ENCODE results near the gene SPNS2. TPM values are rescaled to one million over a fixed set of nuclear protein-coding genes. Genes with fewer than 3 reads are reported as not detected.

The SPNS2 gene
- total RNA-seq, 4 donors from 2014 or later, result 8.7 to 72.0 (median 18.2) TPM

DNA sequence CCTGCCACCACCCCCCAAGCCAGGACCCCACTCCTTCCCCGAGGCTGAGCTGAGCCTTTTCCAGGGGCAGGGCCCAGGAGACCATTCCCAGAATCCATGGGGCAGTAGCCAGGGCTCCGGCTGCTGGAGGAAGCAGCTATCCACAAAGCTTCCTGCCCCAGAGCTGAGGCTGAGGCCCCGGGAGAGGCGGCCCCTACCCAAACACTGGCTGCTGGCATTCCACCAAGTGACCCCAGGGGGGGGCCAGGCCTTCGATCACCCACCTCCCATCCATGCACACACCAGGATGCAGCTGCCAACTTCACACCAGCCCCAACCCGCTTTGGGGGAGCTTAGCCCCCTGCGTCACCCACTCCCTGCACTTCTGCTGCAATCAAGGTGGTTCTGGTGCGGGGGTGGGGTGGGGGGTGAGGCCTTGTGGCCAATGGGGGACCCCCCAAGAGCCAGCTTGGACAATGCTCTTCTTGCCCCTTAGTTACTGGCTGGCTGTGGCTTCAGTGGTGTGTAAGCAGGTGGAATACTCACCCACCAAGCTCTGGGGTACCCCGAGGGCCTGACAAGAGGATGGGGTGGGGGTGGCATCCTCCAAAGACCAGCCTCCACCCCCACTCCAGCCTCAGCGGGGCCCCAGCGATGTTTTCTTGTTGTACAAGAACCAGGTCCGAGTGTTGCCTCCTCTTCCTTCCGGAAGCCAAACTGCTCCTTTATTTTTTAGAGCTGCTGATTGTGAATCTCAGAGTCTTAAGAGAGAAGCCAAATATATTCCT is 39.7 kb downstream of the SPNS2 start:
- Histone ChIP-seq H3K4me3 (no peak overlapping the region), H3K4me1 (peaks cover 6 to 39% (median 24%) of the 10 kb centered on the region in 4 donors), H3K27ac (peak overlapping the region in 3 of 4 donors; percentile 30 to 47 (median 35)), H3K9me3 (no peaks in the 10 kb centered on the region), H3K27me3 (peaks cover 19% of the 10 kb centered on the region), H3K36me3 (peaks cover 0 to 25% (median 10%) of the 10 kb centered on the region in 4 donors)
- no peak for DNase-seq
- WGBS, 2 donors (ENCODE audit: low coverage in 1 of 2), result 87% methylated on average over 10 of the region's 13 CpGs; no CpG with 5 or more reads in 1 of the 2 donors
- TF ChIP-seq, protein P1, sequence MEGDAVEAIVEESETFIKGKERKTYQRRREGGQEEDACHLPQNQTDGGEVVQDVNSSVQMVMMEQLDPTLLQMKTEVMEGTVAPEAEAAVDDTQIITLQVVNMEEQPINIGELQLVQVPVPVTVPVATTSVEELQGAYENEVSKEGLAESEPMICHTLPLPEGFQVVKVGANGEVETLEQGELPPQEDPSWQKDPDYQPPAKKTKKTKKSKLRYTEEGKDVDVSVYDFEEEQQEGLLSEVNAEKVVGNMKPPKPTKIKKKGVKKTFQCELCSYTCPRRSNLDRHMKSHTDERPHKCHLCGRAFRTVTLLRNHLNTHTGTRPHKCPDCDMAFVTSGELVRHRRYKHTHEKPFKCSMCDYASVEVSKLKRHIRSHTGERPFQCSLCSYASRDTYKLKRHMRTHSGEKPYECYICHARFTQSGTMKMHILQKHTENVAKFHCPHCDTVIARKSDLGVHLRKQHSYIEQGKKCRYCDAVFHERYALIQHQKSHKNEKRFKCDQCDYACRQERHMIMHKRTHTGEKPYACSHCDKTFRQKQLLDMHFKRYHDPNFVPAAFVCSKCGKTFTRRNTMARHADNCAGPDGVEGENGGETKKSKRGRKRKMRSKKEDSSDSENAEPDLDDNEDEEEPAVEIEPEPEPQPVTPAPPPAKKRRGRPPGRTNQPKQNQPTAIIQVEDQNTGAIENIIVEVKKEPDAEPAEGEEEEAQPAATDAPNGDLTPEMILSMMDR (IDR thresholded peaks at IDR 0.05), result no peak
- TF ChIP-seq POLR2AphosphoS5 (IDR thresholded peaks at IDR 0.05) (no peak), EP300 (IDR thresholded peaks at IDR 0.05; ENCODE audit: low read depth) (no peak), POLR2A (IDR thresholded peaks at IDR 0.05) (no peak)
- in situ Hi-C loops (cut with MboI; ENCODE audit: low pct_ligation_motif_present in 1 of 4, low pct_unique_long_range_greater_than_20kb in 1 of 4, low sequenced_read_pairs in 3 of 4) (no loop called here), intact Hi-C loops (cut with DNase I; ENCODE audit: low total_unique reads) (no loop called here)

DNA sequence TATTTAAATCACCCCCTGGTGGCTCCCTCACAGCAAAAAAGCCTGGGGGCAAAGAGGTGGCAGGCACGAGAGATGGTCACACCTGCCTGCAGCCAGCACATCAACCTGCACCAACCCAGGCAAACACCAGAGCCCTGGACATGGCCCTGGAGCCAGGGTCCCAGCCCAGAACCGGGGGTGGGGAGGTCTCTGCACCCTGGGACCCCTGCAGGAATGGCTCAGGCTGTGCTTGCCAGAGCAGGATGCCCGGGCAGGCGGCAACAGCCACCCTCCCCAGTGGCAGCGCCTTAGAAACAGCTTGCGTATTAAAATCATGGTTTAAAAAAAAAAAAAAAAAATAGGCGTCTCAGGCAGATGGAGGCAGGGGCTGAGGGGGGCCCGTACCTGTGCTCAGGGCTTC is 40.3 kb downstream of the SPNS2 start:
- Histone ChIP-seq H3K4me1 (peaks cover 6 to 34% (median 21%) of the 10 kb centered on the region in 4 donors), H3K27ac (no peak overlapping the region), H3K9me3 (no peaks in the 10 kb centered on the region), H3K27me3 (peaks cover 14% of the 10 kb centered on the region), H3K4me3 (no peak overlapping the region), H3K36me3 (peaks cover 0 to 25% (median 10%) of the 10 kb centered on the region in 4 donors)
- no peak for DNase-seq
- intact Hi-C loops (cut with DNase I; ENCODE audit: low total_unique reads), result no loop called here
- 85% methylated on average over 7 of the region's 8 CpGs; no CpG with 5 or more reads in 1 of the 2 donors for WGBS, 2 donors (ENCODE audit: low coverage in 1 of 2)
- in situ Hi-C loops (cut with MboI; ENCODE audit: low pct_ligation_motif_present in 1 of 4, low pct_unique_long_range_greater_than_20kb in 1 of 4, low sequenced_read_pairs in 3 of 4), result no loop called here
- TF ChIP-seq, protein P1 (IDR thresholded peaks at IDR 0.05), result no peak
- TF ChIP-seq EP300 (IDR thresholded peaks at IDR 0.05; ENCODE audit: low read depth) (no peak), POLR2A (IDR thresholded peaks at IDR 0.05) (no peak), POLR2AphosphoS5 (IDR thresholded peaks at IDR 0.05) (no peak)

DNA sequence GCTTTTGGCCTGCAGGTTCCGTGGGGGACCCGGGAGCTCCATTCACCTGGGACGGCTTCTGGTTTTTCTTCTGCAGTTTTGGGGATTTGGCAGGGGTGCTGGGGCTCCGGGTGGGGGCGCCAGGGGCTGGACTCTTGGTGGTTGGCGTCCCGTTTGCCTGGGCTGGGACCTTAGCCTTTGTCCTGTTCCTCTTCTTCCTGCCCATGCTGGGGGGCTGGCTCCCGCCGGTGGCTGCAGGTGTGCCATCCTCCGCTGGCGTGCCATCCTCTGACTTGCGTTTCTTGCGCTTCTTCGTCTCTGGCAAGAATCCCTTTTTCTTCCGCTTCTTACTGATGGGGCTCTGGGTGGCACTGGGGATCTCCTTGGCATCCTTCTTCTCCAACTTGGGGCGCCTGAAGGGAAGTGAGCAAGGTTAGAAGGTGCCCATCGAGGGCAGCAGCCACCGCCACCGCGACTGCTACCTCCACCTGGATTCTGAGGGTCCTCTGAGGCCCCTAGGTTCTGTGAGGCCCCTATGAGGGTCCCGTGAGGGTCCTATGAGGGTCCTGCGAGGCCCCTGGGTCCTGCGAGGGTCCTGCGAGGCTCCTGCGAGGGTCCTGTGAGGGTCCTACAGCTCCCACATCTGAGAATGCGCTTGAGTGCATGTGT is 41.0 kb downstream of the SPNS2 start:
- no peak for DNase-seq
- no peak overlapping the region for H3K4me3 ChIP-seq
- WGBS, 2 donors (ENCODE audit: low coverage in 1 of 2), result 96% methylated on average over 21 of the region's 26 CpGs; no CpG with 5 or more reads in 1 of the 2 donors
- intact Hi-C loops (cut with DNase I; ENCODE audit: low total_unique reads), result no loop called here
- in situ Hi-C loops (cut with MboI; ENCODE audit: low pct_ligation_motif_present in 1 of 4, low pct_unique_long_range_greater_than_20kb in 1 of 4, low sequenced_read_pairs in 3 of 4), result no loop called here
- H3K4me1 ChIP-seq, result peaks cover 6 to 28% (median 14%) of the 10 kb centered on the region in 4 donors
- peak overlapping the region in 1 of 4 donors; percentile 28 for H3K27ac ChIP-seq
- H3K27me3 ChIP-seq, result peaks cover 12% of the 10 kb centered on the region
- no peak for TF ChIP-seq POLR2AphosphoS5 (IDR thresholded peaks at IDR 0.05)
- TF ChIP-seq, protein P1 (IDR thresholded peaks at IDR 0.05), result no peak
- TF ChIP-seq EP300 (IDR thresholded peaks at IDR 0.05; ENCODE audit: low read depth), result no peak
- no peak for TF ChIP-seq POLR2A (IDR thresholded peaks at IDR 0.05)
- no peaks in the 10 kb centered on the region for H3K9me3 ChIP-seq
- peaks cover 0 to 29% (median 13%) of the 10 kb centered on the region in 4 donors for H3K36me3 ChIP-seq

DNA sequence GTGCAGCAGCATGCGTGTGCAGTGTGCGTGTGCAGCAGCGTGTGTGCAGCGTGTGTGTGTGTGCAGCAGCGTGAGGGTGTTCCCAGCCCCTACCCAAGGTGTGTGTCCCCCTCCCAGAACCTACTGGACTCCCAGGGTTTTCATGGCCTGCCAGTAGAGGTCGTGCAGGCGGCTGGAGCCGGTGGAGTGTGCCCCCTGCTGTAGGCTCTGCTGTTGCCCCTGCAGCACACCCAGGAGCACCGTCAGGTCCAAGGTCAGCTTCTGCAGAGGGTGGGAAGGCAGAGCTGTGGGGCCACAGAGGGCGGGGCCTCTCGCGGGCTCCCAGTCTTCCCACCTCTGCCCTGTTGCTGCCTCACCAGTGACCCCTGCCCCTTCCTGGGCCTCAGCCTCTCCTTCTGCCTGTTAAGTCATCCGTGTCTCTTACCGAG is 41.6 kb downstream of the SPNS2 start:
- TF ChIP-seq EP300 (IDR thresholded peaks at IDR 0.05; ENCODE audit: low read depth), result no peak
- TF ChIP-seq POLR2A (IDR thresholded peaks at IDR 0.05), result no peak
- TF ChIP-seq, protein P1 (IDR thresholded peaks at IDR 0.05), result no peak
- no peak for TF ChIP-seq POLR2AphosphoS5 (IDR thresholded peaks at IDR 0.05)
- WGBS, 2 donors (ENCODE audit: low coverage in 1 of 2), result 63% methylated on average over 14 of the region's 14 CpGs; no CpG with 5 or more reads in 1 of the 2 donors
- H3K4me1 ChIP-seq, result peaks cover 6 to 28% (median 14%) of the 10 kb centered on the region in 4 donors
- in situ Hi-C loops (cut with MboI; ENCODE audit: low pct_ligation_motif_present in 1 of 4, low pct_unique_long_range_greater_than_20kb in 1 of 4, low sequenced_read_pairs in 3 of 4), result no loop called here
- H3K4me3 ChIP-seq, result no peak overlapping the region
- DNase-seq, result no peak
- H3K27ac ChIP-seq, result peak overlapping the region in 2 of 4 donors; percentile 28 to 34
- peaks cover 0 to 29% (median 14%) of the 10 kb centered on the region in 4 donors for H3K36me3 ChIP-seq
- H3K9me3 ChIP-seq, result no peaks in the 10 kb centered on the region
- peaks cover 7% of the 10 kb centered on the region for H3K27me3 ChIP-seq
- intact Hi-C loops (cut with DNase I; ENCODE audit: low total_unique reads), result no loop called here
